Transverse colon (tissue), 3 donors: ENCODE measurements around the gene CCDC88A.

Experiments used
- POLR2A ChIP-seq: fragments of 450-650 bp; IDR thresholded peaks from one replicate; pipeline ENCODE4 v1.6.1; 2016; ENCODE audit warnings: antibody characterized with exemption, mild to moderate bottlenecking, moderate library complexity
- TF ChIP-seq, protein P1 (sequence below), 5 experiments: fragments of 200-600 bp in 3 of 5; fragments of 450-650 bp in 2 of 5; sonication (generic) in 3 of 5; IDR thresholded peaks; 1 replicate in 2 of 5; 2 replicates in 3 of 5; pipeline ENCODE4 v1.5.1; 2016 to 2017; ENCODE audit warnings: antibody characterized with exemption in 5 of 5, inconsistent platforms in 3 of 5, mild to moderate bottlenecking in 2 of 5, moderate library complexity in 1 of 5

DNA sequence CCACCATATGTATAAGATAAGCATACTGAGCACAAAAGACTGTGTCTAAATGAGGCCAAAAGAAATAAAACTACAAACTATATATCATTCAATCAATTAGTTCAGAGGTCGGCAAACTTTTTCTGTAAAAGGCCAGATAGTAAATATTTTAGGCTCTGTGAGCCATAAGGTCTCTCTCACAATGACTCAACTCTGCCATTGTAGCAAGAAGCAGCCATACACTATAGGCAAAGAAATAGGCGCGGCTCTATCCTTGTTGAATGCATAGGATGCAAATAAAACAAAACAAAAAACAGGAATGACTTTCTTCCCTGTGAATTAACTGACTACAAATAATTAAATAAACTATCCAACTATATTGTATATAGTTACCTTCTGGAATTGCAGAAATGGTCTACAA, 8.6 kb upstream of the CCDC88A start:
- TF ChIP-seq, protein P1, sequence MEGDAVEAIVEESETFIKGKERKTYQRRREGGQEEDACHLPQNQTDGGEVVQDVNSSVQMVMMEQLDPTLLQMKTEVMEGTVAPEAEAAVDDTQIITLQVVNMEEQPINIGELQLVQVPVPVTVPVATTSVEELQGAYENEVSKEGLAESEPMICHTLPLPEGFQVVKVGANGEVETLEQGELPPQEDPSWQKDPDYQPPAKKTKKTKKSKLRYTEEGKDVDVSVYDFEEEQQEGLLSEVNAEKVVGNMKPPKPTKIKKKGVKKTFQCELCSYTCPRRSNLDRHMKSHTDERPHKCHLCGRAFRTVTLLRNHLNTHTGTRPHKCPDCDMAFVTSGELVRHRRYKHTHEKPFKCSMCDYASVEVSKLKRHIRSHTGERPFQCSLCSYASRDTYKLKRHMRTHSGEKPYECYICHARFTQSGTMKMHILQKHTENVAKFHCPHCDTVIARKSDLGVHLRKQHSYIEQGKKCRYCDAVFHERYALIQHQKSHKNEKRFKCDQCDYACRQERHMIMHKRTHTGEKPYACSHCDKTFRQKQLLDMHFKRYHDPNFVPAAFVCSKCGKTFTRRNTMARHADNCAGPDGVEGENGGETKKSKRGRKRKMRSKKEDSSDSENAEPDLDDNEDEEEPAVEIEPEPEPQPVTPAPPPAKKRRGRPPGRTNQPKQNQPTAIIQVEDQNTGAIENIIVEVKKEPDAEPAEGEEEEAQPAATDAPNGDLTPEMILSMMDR (IDR thresholded peaks at IDR 0.05) = no peak
- no peak for TF ChIP-seq POLR2A
